HG02981 (cell line): ENCODE data around the gene PTBP1.
A peak's percentile ranks its signal among the peaks of the same experiment; 100 is the strongest.

ENCODE experiments used
- ATAC-seq: cut with Tn5 transposase; IDR thresholded peaks from one replicate; pipeline ENCODE4 v1.9.1; 2021; ENCODE audit warnings: mild to moderate bottlenecking, moderate library complexity; ENCODE audit not compliant: unreplicated experiment

PTBP1 gene

DNA sequence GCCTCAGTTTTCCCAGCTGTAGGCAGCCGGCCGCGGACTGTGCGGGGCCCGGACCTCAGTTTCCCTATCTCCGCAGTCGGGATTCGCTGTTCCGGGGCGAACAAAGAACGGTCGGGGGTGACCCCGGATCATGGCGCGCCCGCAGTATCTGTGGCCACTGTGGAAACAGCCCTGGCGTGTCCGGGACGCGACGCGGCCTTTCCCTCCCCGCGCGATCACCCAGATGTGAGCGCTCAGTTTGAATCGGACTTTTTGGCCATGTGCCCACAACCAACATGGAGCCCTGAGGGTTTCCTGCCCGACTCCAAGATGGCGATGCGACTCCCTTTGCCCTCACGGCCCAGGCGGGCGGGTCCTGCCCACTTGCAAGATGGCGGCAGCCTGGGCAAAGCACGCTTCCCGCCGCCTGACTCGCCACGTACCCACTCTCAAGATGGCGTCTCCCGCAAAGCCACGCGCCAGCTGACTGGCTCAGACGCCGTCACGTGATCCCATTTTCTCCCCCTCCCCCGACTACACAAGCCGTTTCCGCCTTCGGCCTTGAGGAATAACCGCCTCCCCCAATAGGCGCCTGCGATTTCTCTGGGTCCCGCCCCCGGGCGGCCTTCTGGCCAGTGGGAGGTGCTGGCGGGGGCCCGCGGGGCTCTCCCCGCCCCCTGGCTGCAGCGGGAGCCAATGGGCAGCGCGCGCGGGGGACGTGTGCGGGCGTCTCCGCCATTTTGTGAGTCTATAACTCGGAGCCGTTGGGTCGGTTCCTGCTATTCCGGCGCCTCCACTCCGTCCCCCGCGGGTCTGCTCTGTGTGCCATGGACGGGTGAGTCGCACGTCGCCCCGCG is at the start of gene PTBP1:
Gene PTBP1, plus strand, starts transcription at position 761 of the 836 bp plus-strand sequence. Its CDS starts 46 bp downstream, at position 807.
- ATAC-seq: peak; percentile 71

DNA sequence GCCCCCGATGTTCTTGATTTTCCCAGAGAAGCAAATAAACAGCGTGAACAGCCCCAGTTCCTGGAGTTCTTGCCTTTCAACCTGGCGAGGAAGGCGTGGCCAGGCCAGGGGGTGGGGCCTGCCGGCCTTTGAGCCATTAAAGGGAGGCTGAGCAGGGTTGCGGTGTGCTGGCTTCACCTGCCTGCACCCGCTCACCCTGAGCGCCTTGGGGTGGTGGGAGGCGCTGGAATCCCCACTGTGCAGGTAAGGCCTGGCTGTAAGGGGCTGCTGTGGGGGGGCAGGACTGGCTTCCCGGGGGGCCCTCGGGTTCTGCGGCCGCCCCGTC is 49.0 kb upstream of the PTBP1 start:
- ATAC-seq: no peak

DNA sequence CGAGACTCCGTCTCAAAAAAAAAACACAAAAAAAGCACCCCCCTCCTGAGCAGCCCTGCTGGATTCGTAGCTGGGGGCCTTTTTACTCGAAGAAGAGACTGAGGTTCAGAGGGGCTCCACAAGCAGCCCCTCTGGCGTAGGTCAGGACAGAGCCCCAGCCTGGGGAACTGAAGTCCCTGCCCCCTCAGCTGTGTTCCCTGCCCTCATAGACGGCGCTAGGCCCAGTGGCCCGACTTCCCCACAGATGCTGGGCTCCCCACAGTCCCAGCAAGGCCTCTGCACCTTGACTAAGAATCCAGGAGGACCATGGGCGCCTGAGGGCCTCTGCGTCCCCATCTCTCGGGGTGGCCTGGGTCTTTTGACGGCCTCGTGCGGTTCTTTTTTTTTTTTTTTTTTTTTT is 47.4 kb upstream of the PTBP1 start:
- no peak for ATAC-seq

DNA sequence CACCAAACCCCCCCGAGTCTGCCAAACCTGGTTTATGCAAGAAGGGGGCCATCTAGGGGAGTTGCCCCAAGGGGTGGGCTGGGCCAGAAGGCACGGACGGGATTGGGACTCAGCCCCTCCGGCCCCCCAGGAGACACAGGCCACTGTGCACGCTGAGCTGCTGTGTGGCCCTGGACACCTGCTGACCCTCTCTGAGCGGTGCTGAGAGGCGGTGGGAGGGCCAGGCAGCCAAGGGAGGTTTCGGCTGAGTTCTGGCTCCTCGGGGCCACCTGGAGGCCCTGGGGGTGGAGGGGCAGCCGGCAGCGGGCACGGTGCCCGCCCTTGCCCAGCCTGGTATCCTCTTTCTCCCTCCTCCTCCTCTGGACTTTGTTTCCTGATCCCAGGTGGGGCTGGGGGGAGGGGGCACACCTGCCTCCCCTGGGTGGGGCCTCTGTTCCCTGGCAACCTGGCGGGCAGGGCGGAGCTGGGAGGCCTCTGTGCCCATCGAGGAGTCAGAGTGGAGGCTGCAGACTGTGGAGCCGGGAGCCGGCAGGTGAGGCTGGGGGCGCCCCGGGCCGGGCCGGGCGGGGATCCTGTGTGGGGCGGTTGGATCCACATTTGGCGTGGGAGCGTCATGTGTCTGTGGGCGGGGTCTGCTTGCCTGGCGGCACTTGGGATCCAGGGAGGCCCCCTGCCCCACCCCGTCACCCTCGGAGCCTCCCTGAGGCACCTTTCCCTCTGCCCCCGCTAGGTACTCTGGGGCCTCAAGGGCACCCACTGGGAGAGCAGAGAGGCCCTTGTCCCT is 46.4 kb upstream of the PTBP1 start, which contains the start of gene MISP:
Gene MISP, plus strand, starts transcription at position 473 of the 784 bp plus-strand sequence. CDS start 5,835 bp downstream, outside the sequence.
- no peak for ATAC-seq

DNA sequence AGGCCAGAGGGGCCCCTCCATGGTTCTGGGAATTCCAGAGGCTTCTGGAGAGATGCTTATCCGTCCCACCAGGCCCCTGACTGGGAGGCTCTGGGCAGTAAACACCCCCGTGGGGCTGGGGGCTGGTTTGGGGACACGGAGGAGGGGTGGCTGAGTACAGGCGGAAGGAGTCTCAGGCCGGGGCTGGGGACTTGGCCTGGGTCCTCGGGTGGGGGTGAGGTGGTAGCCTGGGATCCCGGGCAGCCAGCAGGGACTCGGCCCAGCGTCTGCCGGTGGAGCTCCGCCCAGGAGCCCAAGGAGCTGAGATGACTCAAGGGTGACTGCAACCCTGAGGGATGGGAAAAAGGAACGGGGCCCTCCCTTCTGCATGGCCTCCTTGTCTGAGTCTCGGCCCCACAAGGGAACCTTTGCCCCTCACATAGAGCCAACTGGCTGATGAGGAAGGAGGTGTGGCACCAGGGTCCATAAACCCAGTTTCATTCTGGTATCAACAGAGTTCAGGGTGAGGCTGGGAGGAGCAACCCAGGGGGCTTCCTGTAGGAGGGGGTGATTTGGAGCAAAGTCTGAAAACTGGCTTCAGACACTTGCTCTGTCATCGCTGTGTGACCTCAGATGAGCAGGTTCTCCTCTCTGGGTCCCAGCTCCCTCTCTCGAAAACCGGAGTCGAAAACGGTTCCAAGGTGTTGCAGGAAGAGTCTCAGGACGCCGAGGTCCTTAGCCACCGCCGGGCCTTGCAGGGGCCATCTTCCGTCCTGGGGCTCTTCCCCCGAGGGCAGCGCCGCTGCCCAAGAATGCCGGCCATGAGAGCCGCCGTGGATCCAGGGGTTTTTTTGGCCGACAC is 45.5 kb upstream of the PTBP1 start:
- no peak for ATAC-seq

DNA sequence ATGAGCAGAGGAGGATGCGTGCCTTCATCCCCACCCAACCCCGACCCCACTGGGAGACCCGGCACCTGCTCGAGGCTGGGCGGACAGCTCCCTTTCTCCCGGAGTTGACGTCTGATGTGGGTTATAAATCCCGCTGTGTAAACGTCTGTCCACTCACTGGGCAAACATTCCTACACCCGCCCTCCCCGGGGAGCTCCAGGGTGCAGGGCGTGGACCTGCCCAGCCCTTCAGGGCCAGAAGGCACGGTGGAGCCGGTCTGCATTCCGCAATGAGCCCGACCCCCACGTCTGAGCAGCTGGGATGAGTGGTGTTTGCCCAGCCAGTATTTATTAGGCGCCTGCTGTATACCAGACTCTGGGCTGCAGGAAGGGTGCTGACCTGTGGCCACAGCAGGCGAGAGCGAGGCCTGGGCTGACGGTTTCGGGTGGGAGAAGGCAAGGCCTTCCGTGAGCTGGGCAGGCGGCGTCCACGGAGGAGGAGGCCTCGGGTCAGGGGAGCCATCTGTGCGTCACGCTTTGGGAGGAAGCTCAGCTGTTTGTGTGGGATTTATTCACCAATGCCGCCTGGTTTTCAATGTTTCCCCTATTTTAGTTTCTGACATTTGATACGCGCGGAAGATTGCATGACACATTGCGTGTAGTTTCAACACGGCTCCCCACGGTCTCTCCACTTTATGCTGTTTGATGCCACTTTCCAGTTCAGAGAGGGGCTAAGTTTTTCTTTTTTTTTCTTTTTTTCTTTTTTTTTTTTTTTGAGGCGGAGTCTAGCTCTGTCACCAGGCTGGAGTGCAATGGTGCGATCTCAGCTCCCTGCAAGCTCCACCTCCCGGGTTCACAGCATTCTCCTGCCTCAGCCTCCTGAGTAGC is 44.4 kb upstream of the PTBP1 start:
- no peak for ATAC-seq

DNA sequence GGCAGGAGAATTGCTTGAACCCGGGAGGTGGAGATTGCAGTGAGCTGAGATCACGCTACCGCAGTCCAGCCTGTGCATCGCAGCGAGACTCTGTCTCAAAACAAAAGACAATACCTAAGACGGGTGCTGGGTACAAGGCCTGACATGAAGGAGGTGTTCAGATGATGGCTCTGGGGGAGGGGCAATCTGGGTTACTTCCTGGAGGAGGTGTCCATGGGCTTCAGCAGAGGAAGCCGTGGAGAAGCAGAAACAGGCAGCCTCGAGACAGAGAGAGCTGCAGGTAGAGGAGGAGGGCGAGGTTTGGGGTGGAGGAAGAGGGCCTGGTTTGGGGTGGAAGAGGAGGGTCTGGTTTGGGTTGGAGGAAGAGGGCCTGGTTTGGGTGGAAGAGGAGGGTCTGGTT is 42.7 kb upstream of the PTBP1 start:
- ATAC-seq: no peak

DNA sequence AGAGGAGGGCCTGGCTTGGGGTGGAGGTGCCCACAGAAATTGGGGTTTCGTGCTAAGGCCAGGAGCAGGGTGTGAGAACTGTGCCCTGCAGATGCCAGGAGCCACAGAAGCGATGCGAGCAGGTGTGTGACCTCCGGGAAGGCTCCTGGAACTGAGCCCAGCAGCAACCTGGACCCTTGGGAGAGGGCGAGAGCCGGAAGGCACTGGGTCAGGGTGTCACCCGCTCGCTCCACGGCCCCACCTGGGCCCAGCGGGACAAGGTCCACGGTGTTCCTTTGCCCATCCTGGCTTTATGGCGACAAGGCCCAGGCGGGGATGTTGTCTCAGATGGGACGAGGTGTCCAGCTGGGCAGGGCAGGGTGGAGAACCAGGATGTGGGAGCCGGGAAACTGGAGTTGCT is 42.2 kb upstream of the PTBP1 start:
- no peak for ATAC-seq

DNA sequence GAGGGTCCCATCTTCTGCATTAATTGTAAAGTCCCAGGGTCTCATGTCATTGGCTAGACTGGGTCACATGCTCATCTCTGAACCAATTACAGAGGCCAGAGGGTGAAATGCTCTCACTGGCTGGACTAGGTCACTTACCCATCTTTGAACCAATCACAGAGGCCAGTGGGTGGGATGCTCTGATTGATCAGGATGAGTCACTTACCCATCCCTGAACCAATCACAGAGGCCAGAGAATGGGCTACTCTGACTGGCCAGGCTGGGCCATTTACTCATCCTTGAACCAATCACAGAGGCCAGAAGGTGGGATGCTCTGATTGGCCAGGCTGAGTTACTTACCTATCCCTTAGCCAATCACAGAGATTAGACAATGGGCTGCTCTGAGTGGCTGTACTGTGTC is 41.0 kb upstream of the PTBP1 start:
- ATAC-seq: no peak

DNA sequence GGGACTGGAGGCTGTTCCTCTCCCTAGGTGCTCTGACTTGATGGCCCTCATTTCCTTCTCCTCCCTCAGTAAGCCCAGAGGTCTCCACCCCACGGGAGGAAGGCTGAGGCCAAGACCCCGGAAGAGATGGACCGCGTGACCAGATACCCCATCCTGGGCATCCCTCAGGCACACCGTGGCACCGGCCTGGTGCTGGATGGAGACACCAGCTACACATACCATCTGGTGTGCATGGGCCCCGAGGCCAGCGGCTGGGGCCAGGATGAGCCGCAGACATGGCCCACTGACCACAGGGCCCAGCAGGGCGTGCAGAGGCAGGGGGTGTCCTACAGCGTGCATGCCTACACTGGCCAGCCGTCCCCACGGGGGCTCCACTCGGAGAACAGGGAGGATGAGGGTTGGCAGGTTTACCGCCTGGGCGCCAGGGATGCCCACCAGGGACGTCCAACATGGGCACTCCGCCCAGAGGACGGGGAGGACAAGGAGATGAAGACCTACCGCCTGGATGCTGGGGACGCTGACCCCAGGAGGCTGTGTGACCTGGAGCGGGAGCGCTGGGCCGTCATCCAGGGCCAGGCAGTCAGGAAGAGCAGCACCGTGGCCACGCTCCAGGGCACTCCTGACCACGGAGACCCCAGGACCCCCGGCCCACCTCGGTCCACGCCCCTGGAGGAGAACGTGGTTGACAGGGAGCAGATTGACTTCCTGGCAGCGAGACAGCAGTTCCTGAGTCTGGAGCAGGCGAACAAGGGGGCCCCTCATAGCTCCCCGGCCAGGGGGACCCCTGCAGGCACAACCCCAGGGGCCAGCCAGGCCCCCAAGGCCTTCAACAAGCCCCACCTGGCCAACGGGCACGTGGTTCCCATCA is 40.2 kb upstream of the PTBP1 start:
- ATAC-seq: no peak

DNA sequence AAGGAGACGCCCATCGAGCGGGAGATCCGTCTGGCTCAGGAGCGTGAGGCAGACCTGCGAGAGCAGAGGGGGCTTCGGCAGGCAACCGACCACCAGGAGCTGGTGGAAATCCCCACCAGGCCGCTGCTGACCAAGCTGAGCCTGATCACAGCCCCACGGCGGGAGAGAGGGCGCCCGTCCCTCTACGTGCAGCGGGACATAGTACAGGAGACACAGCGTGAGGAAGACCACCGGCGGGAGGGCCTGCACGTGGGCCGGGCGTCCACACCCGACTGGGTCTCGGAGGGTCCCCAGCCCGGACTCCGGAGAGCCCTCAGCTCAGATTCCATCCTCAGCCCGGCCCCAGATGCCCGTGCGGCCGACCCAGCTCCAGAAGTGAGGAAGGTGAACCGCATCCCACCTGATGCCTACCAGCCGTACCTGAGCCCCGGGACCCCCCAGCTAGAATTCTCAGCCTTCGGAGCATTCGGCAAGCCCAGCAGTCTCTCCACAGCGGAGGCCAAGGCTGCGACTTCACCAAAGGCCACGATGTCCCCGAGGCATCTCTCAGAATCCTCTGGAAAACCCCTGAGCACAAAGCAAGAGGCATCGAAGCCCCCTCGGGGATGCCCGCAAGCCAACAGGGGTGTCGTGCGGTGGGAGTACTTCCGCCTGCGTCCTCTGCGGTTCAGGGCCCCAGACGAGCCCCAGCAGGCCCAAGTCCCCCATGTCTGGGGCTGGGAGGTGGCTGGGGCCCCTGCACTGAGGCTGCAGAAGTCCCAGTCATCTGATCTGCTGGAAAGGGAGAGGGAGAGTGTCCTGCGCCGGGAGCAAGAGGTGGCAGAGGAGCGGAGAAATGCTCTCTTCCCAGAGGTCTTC is 39.2 kb upstream of the PTBP1 start:
- ATAC-seq: no peak

DNA sequence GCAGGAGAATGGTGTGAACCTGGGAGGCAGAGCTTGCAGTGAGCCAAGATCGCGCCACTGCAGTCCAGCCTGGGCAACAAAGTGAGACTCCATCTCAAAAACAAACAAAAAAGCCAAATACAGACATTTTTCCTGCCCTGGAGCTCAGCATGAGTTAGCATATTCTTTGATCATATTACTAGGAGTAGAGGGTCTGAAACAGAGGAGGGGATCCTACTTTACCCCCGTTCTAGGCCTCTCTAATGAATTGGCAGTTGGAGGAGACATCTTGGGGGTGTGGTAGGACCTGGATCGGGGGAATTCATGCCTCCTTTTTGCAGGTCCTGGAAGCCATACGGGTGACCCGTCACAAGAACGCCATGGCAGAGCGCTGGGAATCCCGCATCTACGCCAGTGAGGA is 34.1 kb upstream of the PTBP1 start:
- ATAC-seq: no peak

DNA sequence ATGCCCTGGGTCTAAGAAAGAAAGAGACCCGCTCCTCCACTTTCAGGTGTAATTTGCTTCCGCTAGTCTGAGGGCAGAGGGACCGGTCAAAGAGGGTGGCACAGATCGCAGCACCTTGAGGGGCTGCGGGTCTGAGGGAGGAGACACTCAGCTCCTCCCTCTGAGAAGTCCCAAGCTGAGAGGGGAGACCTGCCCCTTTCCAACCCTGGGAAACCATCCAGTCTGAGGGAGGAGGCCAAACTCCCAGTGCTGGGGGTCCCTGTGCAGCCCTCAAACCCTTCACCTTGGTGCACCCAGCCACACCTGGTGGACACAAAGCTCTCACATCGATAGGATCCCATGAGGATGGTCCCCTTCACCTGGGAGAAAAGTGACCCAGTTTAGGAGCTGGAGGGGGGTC is 33.4 kb upstream of the PTBP1 start:
- ATAC-seq: no peak

DNA sequence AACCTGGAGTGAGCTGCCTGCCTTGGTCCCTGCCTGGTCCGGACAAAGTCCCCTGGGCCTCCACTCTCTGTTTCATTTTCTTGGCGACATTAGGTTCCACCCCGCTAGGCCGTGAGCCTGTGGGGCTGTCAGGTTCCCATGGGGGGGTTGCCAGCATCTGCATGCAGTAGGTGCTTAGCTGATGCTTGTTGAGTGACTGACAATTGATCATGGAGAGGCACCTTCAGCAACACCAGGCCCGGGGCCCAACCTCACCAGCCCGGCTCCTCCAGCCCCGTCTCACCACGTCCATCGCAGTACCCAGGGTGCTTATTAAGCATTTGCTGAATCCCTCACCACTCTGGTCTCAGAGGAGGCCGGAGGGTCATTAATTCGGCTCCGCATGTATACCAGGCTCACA is 33.0 kb upstream of the PTBP1 start:
- ATAC-seq: no peak

DNA sequence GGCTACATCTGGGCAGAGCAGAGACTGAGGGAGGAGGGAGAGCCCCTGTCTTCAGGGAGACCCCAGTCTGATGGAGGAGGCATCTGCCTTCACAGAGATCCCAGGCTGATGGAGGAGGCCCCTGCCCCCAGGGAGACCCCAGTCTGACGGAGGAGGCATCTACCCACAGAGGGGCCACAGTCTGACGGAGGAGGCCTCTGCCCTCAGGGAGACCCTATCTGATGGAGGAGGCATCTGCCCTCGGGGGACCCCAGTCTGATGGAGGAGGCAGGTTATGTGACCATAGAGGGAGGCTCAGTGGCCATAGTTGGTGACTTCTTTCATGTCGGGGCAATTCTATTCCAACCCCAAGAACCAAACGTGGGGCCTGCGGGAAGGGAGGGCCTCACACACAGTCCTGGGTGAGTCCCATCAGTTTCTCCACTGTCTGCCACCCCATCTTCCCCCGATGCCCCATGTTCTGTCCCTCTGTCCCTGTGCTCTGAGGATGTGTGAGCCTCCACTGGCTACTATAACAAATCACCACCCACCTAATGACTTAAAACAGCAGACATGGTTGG is 32.0 kb upstream of the PTBP1 start:
- ATAC-seq: no peak

DNA sequence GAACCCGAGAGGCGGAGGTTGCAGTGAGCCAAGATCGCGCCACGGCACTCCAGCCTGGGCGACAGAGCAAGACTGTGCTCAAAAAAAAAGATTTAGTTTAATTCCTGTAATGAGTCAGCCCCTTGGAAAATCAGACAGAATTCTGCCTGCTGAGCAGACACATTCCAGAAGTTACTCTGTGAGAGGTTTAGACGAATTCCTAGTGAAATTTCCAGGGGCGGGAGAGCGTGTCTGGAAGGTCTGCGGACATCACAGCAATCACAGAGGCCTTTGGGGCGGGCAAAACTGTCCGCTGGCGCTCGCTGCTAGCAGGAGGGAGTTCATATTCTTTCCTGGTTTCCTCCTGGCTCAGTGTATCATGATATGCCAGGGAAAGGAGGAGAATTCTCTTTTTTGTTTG is 28.8 kb upstream of the PTBP1 start:
- ATAC-seq: no peak

DNA sequence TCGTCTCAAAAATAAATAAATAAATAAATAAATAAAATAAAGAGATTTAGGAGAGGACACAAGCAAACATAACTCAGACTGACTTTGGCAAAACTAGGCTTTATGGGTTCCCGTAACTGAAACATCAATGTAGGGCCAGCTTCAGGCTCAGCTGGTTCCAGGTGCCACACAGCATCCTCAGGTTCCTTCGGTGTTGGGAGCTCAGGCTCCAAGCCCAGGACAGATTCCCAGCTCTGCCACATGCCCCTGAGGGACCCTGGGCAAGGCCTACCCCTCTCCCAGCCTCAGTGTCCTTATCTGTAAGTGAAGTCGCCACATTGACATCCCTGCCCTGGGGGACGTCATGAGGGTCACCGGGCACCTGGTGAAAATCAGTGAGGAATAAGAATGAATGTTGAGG is 27.6 kb upstream of the PTBP1 start:
- no peak for ATAC-seq

DNA sequence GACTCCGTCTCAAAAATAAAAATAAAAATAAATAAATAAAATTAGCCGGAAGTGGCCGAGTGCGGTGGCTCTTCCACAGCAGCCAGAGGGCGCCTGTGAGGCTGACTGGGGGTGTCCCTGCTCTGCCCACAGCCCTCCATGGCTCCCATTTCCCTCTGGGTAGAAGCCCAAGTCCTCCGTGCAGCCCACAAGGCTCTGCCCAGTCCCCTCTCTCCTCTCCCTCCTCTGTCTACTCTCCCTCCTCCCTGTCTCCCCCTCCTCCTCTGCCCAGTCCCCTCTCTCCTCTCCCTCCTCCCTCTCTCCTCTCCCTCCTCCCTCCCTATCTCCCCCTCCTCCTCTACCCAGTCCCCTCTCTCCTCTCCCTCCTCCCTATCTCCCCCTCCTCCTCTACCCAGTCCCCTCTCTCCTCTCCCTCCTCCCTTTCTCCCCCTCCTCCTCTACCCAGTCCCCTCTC is 25.9 kb upstream of the PTBP1 start:
- no peak for ATAC-seq
